Measurements from ENCODE around the gene FGFRL1.

- no peak for TF ChIP-seq GABPA (IDR thresholded peaks at IDR 0.05; ENCODE audit: low read depth)
- TF ChIP-seq, protein P1, sequence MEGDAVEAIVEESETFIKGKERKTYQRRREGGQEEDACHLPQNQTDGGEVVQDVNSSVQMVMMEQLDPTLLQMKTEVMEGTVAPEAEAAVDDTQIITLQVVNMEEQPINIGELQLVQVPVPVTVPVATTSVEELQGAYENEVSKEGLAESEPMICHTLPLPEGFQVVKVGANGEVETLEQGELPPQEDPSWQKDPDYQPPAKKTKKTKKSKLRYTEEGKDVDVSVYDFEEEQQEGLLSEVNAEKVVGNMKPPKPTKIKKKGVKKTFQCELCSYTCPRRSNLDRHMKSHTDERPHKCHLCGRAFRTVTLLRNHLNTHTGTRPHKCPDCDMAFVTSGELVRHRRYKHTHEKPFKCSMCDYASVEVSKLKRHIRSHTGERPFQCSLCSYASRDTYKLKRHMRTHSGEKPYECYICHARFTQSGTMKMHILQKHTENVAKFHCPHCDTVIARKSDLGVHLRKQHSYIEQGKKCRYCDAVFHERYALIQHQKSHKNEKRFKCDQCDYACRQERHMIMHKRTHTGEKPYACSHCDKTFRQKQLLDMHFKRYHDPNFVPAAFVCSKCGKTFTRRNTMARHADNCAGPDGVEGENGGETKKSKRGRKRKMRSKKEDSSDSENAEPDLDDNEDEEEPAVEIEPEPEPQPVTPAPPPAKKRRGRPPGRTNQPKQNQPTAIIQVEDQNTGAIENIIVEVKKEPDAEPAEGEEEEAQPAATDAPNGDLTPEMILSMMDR (IDR thresholded peaks at IDR 0.05; ENCODE audit: insufficient read depth, low read length): no peak
- no peak for TF ChIP-seq REST (IDR thresholded peaks at IDR 0.05; ENCODE audit: insufficient replicate concordance, low read depth)
- TF ChIP-seq POLR2AphosphoS5 (IDR thresholded peaks at IDR 0.05; ENCODE audit: low read depth): no peak
Measured at GRCh38 chr4:999882-1000425, 11.5 kb upstream of the FGFRL1 start.
